Ectodermal cell (in vitro differentiated cells): ENCODE data around the gene GPRIN1.

Experiments
- H3K27ac ChIP-seq: 2 replicates; pipeline ENCODE4 v1.7.0; 2013; ENCODE audit warnings: mild to moderate bottlenecking, low read depth, low read length; ENCODE audit not compliant: insufficient read depth, poor library complexity, severe bottlenecking
- H3K27me3 ChIP-seq: 2 replicates; pipeline ENCODE4 v1.7.0; 2013; ENCODE audit warnings: mild to moderate bottlenecking, low read length; ENCODE audit not compliant: insufficient read depth, control insufficient read depth, poor library complexity, severe bottlenecking
- H3K36me3 ChIP-seq: one replicate; pipeline ENCODE4 v1.7.0; 2013; ENCODE audit warnings: low read length; ENCODE audit not compliant: control insufficient read depth, insufficient read depth
- H3K4me1 ChIP-seq: one replicate; pipeline ENCODE4 v1.7.0; 2013; ENCODE audit warnings: low read length; ENCODE audit not compliant: control insufficient read depth, insufficient read depth
- H3K4me3 ChIP-seq: 2 replicates; pipeline ENCODE4 v1.7.0; 2013; ENCODE audit warnings: low read depth, low read length, control low read depth; ENCODE audit not compliant: insufficient read depth
- H3K9me3 ChIP-seq: 2 replicates; pipeline ENCODE4 v1.7.0; 2013; ENCODE audit warnings: mild to moderate bottlenecking, low read length, moderate library complexity; ENCODE audit not compliant: control insufficient read depth
- WGBS, 2 experiments: methylation state at CpG; one replicate each; pipeline ENCODE4 v1.1.7; 2013; ENCODE audit warnings: missing lambda C conversion rate in 2 of 2; 5-methylcytosine and 5-hydroxymethylcytosine counted together

Gene GPRIN1

DNA sequence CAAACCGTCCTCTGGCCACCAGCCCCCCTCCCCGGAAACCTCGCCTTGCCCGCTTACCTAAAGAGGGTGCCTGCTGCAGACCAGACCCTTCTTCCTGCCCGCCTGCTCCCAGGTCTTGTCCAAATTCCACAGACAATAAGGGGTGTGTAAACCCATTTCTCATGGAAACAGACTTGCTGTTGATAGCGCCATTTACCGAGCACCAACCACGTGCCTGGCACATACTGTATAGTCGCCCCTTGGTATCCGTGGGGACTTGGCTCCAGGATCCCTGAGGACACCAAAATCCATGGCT, 35.7 kb downstream of the GPRIN1 start:
- Histone ChIP-seq H3K27ac (no peak overlapping the region), H3K9me3 (no peaks in the 10 kb centered on the region), H3K4me3 (no peak overlapping the region), H3K36me3 (no peaks in the 10 kb centered on the region), H3K4me1 (no peaks in the 10 kb centered on the region), H3K27me3 (no peaks in the 10 kb centered on the region)
- 60 to 62% methylated on average over 10 of the region's 10 CpGs for WGBS, 2 experiments

DNA sequence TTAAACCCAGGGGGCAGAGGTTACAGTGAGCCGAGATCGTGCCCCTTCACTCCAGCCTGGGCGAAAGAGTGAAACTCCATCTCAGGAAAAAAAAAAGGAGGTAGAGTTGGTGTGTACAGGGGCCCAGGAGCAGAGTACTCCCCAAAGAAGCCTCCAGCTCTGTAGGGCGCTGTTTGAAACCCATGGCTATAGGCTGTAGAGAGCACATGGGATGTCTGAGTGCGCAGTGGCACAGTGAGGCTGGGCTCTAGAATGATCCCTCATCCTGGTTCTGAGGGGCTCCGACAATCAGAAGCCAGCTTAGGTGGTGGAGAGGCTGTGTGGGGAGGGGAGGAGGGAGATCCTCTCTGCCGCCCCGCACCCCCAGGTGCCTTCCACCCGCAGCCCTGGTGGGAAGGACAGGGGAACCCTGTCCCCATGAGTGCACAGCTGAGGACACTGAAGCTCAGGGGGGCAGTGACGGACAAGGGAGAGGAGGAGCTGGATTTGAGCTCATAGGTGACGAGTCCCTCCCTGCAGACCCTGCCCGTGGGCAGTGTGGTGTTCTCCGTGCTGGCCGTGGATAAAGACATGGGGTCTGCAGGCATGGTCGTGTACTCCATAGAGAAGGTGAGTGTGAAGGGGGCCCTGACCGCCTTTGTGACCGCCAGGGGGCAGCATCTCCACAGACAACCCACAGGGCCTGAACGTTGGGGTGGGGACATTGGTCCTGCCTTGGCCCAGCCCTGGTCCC, 36.2 kb downstream of the GPRIN1 start:
- Histone ChIP-seq H3K4me3 (no peak overlapping the region), H3K36me3 (no peaks in the 10 kb centered on the region), H3K27me3 (no peaks in the 10 kb centered on the region), H3K9me3 (no peaks in the 10 kb centered on the region), H3K4me1 (no peaks in the 10 kb centered on the region), H3K27ac (no peak overlapping the region)
- 49% methylated on average over 18 of the region's 18 CpGs for WGBS, 2 experiments

DNA sequence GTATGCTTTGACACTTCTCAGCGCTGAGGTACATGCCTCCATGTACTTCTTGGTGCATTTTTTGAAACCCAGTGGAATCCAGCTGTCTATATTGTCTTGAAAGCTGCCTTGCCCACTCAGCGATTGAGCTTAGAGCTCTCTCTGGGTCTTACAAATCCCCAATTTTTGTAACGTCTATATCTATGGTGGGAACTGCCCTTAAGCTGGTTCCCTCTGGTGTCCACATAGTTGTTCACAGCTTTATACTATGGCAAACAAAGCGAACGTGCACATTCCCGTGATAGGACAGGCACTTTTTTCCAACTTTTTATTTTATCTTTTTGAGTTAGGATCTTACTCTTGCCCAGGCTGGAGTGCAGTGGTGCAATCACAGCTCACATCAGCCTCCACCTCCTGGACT, 39.9 kb downstream of the GPRIN1 start:
- no peaks in the 10 kb centered on the region for H3K9me3 ChIP-seq
- H3K4me1 ChIP-seq: no peaks in the 10 kb centered on the region
- WGBS, 2 experiments: 86 to 89% methylated on average over 6 of the region's 6 CpGs
- no peak overlapping the region for H3K4me3 ChIP-seq
- H3K36me3 ChIP-seq: no peaks in the 10 kb centered on the region
- no peak overlapping the region for H3K27ac ChIP-seq
- no peaks in the 10 kb centered on the region for H3K27me3 ChIP-seq

DNA sequence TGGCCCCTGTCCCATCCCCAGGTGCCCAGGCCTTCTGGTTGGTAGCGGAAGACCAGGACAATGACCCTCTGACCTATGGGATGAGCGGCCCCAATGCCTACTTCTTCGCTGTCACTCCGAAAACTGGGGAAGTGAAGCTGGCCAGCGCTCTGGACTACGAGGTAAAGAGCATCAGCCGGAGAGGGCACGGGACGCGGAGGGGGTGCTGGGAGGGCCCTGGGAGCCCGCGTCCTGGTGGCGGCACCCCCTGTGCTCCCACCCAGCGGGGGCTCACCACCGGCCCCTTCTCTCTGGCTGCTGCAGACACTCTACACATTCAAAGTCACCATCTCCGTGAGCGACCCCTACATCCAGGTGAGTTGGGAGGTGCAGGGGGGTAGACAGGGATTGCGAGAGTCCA, 41.3 kb downstream of the GPRIN1 start:
- Histone ChIP-seq H3K4me3 (no peak overlapping the region), H3K4me1 (no peaks in the 10 kb centered on the region), H3K9me3 (no peaks in the 10 kb centered on the region), H3K36me3 (no peaks in the 10 kb centered on the region), H3K27ac (no peak overlapping the region), H3K27me3 (no peaks in the 10 kb centered on the region)
- 87 to 90% methylated on average over 18 of the region's 18 CpGs for WGBS, 2 experiments

DNA sequence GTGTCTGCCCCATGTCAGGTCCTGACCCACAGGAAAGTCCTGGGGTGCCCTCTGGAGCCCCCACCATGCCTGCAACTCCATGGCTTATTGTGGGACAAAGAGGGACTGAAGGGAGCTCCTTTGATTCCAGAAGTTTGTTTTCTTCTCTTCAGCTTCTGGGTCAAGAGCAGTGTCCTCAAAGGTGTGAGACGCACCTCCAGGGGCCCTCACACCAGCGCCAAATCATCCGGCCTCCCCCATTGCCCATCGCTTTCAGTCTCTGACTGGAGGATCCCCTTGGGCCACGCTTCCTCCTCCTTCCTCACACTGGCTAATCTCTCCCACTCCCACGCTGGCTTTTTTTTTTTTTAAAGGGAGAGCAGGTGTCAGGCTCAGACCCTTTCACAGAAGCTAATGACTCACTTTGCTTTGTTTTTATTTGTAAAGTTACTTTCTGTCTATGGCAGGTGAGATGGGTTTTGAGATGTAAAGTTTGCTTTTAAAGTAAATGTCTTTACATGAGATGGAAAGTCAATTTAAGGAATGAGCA, 44.1 kb downstream of the GPRIN1 start:
- WGBS, 2 experiments: 77 to 78% methylated on average over 5 to 6 of the region's 6 CpGs

DNA sequence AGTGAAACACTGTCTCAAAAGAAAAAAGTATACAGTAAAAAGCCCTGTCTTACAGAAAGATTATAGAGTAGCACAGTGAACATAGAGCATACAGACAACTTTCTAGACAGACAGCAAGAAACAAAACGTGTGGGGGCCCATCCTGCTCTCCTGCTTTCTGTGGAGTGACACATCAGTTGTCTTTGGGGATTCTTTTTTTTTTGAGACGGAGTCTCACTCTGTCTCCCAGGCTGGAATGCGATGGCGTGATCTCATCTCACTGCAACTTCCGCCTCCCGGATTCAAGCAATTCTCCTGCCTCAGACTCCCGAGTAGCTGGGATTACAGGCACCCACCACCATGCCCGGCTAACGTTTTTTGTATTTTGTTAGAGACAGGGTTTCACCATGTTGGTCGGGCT, 46.0 kb downstream of the GPRIN1 start:
- H3K4me1 ChIP-seq: no peaks in the 10 kb centered on the region
- H3K9me3 ChIP-seq: no peaks in the 10 kb centered on the region
- no peak overlapping the region for H3K4me3 ChIP-seq
- H3K36me3 ChIP-seq: no peaks in the 10 kb centered on the region
- H3K27me3 ChIP-seq: no peaks in the 10 kb centered on the region
- WGBS, 2 experiments: 87 to 88% methylated on average over 10 of the region's 10 CpGs
- no peak overlapping the region for H3K27ac ChIP-seq

More for the DNA sequence above, 44.1 kb downstream of the GPRIN1 start:
- H3K4me1 ChIP-seq: no peaks in the 10 kb centered on the region
- no peak overlapping the region for H3K27ac ChIP-seq
- H3K27me3 ChIP-seq: no peaks in the 10 kb centered on the region
- no peaks in the 10 kb centered on the region for H3K36me3 ChIP-seq
- no peaks in the 10 kb centered on the region for H3K9me3 ChIP-seq
- H3K4me3 ChIP-seq: no peak overlapping the region

DNA sequence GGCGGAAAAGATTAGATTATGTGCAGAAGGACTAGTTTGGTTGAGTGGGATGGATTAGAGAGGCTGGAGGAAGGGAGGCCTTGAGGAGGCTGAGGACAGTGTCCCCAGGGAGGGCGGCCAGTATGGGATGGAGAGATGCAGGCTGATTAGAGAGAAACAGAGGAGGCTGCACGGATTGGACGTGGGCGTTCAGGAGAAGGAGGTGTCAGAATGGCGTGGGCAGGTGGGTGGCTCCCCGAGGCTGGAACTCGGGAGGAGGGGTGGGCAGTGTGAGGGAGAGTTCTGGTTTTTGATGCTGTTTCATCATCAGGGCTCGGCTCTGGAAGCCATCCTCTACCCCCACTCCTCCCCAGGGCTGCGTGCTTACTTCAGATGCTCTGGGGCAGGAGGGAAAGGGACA, 47.8 kb downstream of the GPRIN1 start:
- no peaks in the 10 kb centered on the region for H3K27me3 ChIP-seq
- H3K4me1 ChIP-seq: no peaks in the 10 kb centered on the region
- H3K9me3 ChIP-seq: no peaks in the 10 kb centered on the region
- no peak overlapping the region for H3K27ac ChIP-seq
- H3K36me3 ChIP-seq: no peaks in the 10 kb centered on the region
- WGBS, 2 experiments: 82 to 86% methylated on average over 8 to 9 of the region's 10 CpGs
- no peak overlapping the region for H3K4me3 ChIP-seq

DNA sequence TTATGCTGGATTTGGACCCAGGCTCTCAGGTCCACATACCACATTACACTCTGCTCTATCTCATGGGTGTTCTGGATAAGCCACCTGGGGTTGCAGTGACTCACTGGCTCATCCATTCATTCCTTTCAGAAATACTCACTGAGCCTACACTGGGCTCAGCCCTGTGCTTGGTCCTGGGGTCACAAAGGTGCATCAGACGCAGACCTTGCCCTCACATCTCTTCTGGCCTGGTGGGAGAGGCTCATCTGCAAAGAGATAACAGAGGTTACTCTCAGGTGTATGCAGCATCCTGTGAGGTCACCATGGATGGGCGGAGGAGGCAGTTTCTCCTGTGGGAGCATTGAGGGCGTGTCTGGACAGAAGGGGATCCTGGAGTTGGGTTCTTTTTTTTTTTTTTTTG, 48.7 kb downstream of the GPRIN1 start:
- WGBS, 2 experiments: 89 to 98% methylated on average over 3 of the region's 3 CpGs
- no peaks in the 10 kb centered on the region for H3K4me1 ChIP-seq
- H3K36me3 ChIP-seq: no peaks in the 10 kb centered on the region

DNA sequence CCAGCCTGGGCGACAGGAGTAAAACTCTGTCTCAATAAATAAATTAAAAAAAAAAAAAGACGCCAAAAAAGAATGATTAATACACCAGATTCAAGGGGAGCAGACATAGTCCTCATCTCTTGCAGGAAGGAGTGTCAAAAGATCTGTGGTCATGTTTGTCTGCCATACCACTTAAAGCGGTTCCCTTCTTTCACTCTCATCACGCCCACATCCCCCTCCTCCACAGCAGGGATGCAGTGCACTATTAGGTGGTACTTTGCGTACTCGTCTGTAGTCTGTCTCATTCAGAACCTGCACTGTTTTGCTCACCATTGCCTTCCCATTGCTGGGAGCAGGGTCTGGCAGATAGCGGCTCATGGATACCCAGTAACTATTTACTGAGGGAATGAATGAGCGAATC, 49.6 kb downstream of the GPRIN1 start:
- Histone ChIP-seq H3K27me3 (no peaks in the 10 kb centered on the region), H3K36me3 (no peaks in the 10 kb centered on the region), H3K4me1 (no peaks in the 10 kb centered on the region), H3K27ac (no peak overlapping the region), H3K9me3 (no peaks in the 10 kb centered on the region), H3K4me3 (no peak overlapping the region)
- WGBS, 2 experiments: 77% methylated on average over 7 to 8 of the region's 8 CpGs

More for the DNA sequence above, 48.7 kb downstream of the GPRIN1 start:
- no peak overlapping the region for H3K4me3 ChIP-seq
- H3K9me3 ChIP-seq: no peaks in the 10 kb centered on the region
- no peak overlapping the region for H3K27ac ChIP-seq
- no peaks in the 10 kb centered on the region for H3K27me3 ChIP-seq

DNA sequence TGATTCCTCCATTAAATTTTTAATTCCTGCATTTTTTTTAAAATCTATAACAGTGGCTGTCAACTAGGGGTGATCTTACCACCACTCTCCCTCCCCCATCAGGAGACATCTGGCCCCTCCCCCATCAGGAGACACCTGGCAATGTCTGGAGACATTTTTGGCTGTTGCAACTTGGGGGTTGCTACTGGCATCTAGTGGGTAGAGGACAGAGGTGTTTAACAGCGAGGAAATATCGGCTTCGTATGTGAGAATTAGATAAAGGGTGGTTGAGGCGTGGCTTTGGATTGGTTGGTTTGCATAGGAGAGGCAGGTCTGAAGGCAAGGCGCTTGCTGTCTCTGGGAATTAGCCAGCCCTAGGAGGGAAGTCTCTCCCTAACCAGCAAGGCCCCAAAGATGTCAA, 50.3 kb downstream of the GPRIN1 start:
- H3K4me1 ChIP-seq: no peaks in the 10 kb centered on the region
- 79 to 81% methylated on average over 5 of the region's 5 CpGs for WGBS, 2 experiments
- no peak overlapping the region for H3K4me3 ChIP-seq
- H3K9me3 ChIP-seq: no peaks in the 10 kb centered on the region
- no peaks in the 10 kb centered on the region for H3K36me3 ChIP-seq
- no peak overlapping the region for H3K27ac ChIP-seq
- H3K27me3 ChIP-seq: no peaks in the 10 kb centered on the region

DNA sequence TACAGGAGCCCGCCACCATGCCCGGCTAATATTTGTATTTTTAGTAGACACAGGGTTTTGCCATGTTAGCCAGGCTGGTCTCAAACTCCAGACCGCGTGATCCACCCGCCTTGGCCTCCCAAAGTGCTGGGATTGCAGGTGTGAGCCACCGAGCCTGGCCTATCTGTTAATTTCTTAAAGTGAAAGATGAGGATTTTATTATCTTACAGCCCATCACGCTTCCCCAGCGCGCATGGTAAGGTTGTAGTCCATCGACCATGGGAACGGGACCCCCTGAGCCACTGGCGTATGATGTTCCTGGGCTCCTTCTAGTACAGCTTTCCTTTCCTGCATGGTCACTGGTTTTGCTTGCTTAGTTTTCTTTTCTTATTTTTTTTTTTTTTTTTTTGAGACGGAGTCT, 52.1 kb downstream of the GPRIN1 start:
- Histone ChIP-seq H3K4me1 (no peaks in the 10 kb centered on the region), H3K27ac (no peak overlapping the region), H3K27me3 (no peaks in the 10 kb centered on the region), H3K36me3 (no peaks in the 10 kb centered on the region), H3K9me3 (no peaks in the 10 kb centered on the region), H3K4me3 (no peak overlapping the region)
- 94 to 95% methylated on average over 12 of the region's 13 CpGs for WGBS, 2 experiments
